GM18868 (cell line): ENCODE measurements around the gene ASS1.
"Not testable (repeated sequence)": the region's sequence is repeated elsewhere in the genome, so short reads cannot be mapped to it uniquely, and the experiment has no call there.

ENCODE experiments used
- ATAC-seq: cut with Tn5 transposase; IDR thresholded peaks from one replicate; pipeline ENCODE4 v1.9.1; 2021; ENCODE audit warnings: mild to moderate bottlenecking, moderate library complexity; ENCODE audit not compliant: unreplicated experiment

ASS1 gene

GRCh38 chr9:130433168-130433946 is 11.4 kb upstream of the ASS1 start:
- ATAC-seq, result no peak

GRCh38 chr9:130433947-130434262 is 10.9 kb upstream of the ASS1 start:
- ATAC-seq, result no peak

GRCh38 chr9:130434656-130435055 is 10.1 kb upstream of the ASS1 start:
- ATAC-seq, result not testable (repeated sequence)

- ATAC-seq, result no peak
Measured at GRCh38 chr9:130437011-130437789, 7.6 kb upstream of the ASS1 start.

- no peak for ATAC-seq
Measured at GRCh38 chr9:130438382-130438981, 6.3 kb upstream of the ASS1 start.

GRCh38 chr9:130441031-130441430 is 3.7 kb upstream of the ASS1 start:
- ATAC-seq, result no peak

GRCh38 chr9:130442746-130443455 is 1.9 kb upstream of the ASS1 start:
- ATAC-seq, result no peak

- ATAC-seq, result no peak
Measured at GRCh38 chr9:130443456-130443801, 1.3 kb upstream of the ASS1 start.

- no peak for ATAC-seq
Measured at GRCh38 chr9:130443840-130444492, 795 bp upstream of the ASS1 start.

GRCh38 chr9:130445268-130445983 is 665 bp downstream of the ASS1 start:
- ATAC-seq, result no peak

GRCh38 chr9:130446101-130446861 is 1.5 kb downstream of the ASS1 start:
- no peak for ATAC-seq

GRCh38 chr9:130447193-130447816 is 2.5 kb downstream of the ASS1 start:
- ATAC-seq, result no peak

GRCh38 chr9:130448035-130448624 is 3.4 kb downstream of the ASS1 start:
- no peak for ATAC-seq

GRCh38 chr9:130448771-130449603 is 4.2 kb downstream of the ASS1 start:
- no peak for ATAC-seq

GRCh38 chr9:130450344-130451003 is 5.7 kb downstream of the ASS1 start:
- ATAC-seq, result no peak

GRCh38 chr9:130451004-130451390 is 6.2 kb downstream of the ASS1 start:
- no peak for ATAC-seq
